MV-4-11 (cell line): Measurements from ENCODE around the gene PTPN21.
"Not testable (repeated sequence)": the region's sequence is repeated elsewhere in the genome, so short reads cannot be mapped to it uniquely, and the experiment has no call there.

ENCODE experiments used
- DNase-seq: peaks from one replicate; lab custom pipeline; 2025; lab: John Stamatoyannopoulos, UW

PTPN21 gene

DNA sequence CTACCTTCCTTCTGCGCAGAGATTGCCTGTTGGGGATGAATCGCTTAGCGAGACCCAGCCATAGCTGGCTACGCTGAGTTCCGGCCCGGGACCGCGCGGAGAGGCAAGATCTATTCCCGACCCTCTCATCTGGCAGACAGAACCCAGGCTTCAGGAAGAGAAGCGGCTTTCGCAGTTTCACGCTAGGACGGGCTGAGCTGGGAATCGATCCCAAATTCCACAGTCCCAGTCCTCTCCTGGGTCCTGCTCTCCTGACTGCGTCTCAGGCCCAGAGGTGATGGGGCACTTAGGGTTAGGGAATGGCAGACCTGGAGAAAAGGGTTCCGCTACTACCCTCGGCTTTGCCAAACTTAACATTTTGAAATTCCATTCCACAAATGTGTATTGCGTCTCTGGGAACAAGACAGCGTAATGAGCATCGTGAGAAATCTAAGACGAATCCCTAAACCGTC, 2.8 kb downstream of the PTPN21 start:
- DNase-seq: no peak

DNA sequence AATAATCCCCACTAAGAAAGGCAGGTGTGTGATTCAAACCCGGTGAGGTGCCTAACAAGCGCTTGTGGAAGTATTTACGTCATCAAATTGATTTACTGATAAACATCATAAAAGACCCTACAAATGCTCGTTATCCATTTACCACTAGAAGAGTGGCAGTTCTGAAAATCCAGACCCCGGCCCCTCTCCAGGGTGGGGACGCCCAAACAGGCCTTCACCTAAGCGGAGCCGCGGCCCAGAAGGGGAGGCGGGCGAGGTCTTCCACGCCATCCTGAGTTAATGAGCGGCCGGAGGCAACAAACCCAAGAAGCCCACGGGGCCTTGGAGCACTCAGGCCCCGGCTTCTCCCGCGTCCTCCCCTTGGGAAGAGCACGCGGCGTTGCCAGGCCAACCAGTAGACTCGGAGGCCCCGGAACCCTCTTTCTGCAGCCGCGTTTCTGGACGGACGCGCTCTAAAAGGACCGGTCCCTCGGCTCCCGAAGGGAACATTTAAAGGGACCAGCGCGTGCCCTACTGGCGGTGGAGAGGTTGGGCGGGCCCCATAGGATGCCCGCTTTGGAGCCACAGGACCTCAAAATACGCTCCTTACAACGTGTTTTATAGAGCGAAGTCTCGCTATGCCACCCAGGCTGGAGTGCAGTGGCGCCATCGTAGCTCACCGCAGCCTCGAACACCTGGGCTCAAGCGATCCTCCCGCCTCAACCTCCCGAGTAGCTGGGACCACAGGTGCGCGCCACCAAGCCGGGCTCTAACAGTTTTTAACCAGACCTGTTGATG, 3.5 kb downstream of the PTPN21 start:
- no peak for DNase-seq

DNA sequence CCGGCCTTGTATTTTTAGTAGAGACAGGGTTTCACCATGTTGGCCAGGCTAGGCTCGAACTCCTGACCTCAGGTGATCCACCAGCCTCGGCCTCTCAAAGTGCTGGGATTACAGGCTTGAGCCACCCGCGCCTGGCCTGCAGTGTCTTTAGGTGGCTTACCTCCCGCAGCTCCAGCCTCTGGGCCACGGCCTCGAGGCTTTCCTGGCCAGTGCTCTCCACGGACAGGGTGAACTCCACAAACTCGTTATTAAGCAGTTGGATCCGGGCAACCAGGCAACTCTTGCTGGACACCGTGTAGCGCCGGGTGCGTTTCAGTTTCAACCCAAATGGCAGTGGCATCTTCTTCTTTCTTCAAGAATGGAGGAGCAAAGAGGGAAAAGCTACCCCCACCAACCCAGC, 4.7 kb downstream of the PTPN21 start:
- DNase-seq: no peak

DNA sequence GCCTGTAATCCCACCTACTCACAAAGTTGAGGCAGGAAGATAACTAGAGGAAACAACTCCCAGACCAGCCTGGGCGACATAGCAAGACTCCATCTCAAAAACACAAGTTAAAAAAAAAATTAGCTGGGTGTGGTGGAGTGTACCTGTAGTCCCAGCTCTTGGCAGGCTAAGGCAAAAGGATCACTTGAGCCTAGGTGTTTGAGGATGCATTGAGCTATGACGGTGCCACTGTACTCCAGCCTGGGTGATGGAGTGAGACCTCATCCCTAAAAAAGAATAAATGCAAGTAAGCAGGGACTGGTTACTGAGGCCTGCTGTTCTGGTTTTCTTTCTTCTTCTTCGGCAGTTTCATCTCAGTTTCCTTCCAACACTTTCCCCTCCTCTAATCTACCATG, 7.4 kb downstream of the PTPN21 start:
- DNase-seq: no peak

DNA sequence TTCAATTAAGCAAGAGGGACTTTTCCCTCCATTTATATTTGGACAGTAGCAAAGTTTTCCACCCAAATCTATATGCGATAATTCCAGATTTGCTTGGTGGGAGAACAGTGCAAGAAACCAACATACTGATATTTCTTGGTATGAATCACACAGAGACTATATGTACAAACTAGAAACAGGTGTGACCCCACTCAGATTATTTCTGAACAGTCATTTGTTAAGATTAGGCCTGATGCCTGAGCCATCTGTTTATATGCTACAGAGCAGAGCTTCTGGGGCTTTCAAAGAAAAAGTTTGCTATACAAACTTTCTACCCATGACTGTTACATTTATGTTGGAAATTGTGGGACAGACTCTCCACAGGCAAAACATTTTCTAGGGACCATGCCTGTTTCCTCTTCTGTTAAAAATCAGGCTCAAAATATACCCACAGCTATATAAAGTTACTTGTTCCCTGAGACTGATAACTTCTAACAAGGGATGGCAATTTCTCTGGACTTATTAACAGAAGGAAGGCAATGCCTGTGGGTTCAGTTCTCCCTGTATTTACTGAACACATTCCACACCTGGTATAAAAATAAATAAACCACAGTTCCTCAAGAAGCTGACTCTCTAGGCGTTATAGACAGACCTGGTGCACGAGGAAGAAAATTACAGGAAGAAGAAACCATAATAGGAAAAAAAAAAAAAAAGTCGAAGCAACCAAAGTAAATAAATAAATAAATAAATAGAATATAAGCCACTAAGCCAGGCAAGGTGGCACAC, 8.0 kb downstream of the PTPN21 start:
- no peak for DNase-seq

DNA sequence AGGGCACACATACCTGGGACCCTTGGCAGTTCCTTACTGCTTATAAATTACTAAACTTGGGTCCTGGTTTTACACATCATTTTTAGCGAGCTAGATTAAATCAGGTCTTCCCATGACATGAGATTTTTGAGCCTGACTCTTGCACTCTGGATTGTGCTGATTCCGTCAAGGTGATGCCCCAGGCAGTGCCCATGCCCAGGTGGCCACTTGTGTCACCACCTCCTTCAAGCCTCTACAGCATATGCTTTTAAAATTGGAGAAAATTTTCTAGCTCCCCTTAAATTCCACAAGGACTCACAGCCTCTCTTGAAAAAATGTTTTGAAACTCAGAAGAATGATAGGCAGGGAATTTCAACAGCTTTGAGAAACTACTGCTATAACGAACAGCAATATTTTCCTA, 9.6 kb downstream of the PTPN21 start:
- no peak for DNase-seq

DNA sequence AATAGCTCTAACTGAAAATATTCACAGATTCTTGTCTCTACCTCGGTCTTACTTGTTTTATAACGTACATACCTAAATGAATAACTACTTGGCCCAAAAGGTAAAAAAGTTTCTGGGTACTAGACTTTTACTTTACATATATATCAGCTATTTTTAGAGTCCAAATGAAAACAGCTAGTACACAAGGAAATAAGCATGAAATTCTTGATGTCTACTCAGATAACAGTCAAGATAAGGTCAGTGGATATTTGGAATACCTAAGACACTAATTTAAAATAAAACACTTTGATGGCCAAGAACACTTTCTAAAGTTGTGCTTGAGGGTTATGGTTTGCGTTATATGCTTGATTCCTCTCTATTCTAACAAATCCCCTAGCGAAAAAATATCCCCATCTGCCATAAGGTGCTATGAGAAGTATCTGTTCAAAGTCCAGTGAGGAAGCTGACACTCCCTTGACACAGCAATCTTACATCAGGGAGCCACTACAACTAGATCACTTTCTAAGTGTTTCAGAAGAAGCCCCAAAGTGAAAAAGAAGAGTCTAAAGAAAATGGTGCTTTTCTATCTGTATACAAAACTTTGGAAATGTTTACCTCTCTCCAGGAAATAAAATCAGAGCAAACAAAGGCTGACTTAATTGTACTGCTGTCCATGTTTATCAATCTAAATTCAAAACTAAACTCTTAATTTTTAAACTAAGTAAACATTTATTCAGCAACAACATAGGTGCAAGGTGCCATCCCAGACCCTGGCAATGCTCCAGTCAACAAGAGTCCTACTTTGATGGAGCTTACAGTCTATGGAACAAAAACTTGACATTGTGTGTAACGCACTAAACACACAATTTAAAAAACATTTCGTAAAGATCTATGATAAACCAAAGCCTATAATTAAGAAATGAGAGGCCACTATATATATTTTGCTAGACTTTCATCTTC, 11.7 kb downstream of the PTPN21 start:
- DNase-seq: no peak

DNA sequence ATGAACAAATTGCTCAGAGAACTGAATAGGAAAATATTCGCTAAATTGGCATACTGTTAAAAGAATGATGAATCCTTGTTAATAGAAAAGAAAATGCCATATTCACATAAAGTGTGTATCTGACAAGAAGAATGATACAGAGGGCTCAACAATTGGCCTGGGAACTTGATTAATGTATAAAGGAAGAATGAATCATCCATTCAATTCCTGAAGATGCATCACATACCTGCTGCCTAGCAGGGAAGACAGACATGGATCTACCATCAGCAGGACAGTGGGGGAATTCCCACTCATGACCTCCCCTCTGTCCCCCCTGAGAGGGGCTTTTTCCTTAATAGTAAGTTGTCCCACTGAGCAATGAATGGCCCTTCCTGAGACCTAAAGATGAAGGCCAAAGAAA, 13.5 kb downstream of the PTPN21 start:
- DNase-seq: no peak

DNA sequence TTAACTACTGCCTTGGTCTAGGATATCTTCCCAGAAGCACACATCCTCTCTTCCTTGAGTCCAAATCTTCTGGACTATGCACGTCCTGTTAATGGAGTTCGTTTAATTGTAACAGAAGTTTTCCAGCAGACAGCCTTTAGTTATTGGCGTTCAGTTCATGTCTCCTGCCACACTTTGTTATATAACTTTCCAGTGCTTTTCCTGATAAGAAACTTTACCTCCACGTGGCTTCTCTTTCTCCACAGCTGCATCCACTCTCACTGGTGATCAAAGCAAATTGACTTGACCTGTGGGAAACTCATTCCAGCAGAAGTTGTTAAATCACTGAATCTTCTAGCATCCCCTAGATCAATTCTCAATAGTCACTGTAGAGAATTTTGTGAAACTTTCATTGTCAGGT, 19.0 kb downstream of the PTPN21 start:
- no peak for DNase-seq

DNA sequence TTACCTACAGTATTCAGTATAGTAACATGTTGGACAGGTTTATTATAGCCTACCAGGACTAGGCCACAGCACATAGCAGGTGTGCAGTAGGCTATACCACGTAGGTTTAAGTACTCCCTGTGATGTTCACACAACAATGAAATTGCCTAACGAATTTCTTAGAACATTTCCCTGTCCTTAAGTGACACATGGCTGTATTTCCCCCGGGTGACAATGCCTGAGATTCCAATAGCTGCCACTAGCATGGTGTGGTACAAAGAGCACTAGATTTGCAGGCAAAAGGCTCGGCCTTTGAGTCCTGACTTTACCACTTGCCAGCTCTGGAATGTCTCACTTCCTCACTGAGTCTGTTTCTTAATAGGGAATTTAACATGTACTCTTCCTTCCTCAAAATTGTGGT, 19.7 kb downstream of the PTPN21 start:
- peak; percentile 83 for DNase-seq

DNA sequence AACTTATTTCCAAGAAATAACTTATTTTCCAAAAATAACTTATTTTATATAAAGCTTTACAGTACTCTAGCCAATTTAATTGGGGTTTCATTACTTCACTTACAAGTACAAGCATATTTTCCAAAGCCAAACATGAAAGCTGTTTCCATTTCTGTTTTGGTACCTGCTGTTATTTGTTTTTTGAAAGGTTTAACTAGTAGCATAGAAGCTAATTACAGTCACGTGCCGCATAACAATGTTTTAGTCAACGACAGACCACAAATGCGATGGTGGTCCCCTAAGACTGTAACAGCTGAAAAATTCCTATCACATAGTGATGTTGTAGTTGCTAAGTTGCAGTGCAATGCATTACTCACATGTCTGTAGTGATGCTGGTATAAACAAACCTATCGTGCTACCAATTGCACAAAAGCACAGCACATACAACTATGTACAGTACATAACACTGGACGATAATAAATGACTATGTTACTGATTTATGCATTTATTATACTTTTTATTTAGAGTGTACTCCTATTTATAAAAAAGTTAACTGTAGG, 21.7 kb downstream of the PTPN21 start:
- no peak for DNase-seq

DNA sequence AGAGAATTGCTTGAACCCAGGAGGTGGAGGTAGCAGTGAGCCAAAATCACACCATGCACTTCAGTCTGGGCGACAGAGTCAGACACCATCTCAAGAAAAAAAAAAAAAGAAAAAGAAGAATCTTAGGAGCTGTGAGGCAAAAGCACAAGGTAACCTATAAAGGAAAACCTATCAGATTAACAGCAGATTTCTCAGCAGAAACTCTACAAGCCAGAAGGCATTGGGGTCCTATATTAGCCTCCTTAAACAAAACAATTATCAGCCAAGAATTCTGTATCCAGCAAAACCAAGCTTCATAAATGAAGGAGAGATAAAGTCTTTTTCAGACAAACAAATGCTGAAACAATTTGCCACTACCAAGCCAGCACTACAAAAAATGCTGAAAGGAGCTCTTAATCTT, 24.9 kb downstream of the PTPN21 start:
- DNase-seq: not testable (repeated sequence)

DNA sequence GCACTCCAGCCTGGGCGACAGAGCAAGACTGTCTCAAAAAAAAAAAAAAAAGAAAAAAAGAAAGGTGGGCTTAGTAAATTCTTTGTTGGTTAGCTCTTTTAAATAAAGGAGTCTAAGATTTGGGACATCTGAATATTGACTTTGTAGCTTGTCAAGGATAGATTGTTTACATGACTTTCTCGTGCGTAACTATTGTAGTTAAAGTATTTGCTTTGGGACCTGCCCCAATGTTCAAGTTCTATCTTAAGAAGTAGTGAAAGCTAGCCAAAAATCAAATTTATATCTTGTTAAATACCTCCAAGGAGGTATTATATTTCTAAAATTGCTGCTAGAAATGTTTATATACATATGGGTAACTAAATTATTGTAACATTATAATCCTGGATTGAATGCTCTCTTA, 32.4 kb downstream of the PTPN21 start:
- no peak for DNase-seq

DNA sequence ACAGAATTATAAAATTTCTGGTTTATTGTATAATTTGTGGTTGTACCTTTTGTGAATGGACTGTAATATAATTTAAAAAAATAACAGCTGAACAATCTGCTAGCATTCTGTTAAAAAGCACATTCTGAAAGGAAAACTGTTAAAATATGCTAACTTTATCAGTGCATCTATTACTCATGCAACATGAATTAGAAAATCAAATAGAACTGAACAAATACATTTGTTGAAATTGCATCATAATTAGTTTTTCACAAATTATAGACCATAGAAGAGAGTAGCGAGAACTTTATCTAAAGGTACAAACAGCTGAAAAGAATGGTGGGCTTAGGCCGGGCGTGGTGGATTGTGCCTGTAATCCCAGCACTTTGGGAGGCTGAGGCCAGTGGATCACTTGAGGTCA, 33.0 kb downstream of the PTPN21 start:
- DNase-seq: no peak

DNA sequence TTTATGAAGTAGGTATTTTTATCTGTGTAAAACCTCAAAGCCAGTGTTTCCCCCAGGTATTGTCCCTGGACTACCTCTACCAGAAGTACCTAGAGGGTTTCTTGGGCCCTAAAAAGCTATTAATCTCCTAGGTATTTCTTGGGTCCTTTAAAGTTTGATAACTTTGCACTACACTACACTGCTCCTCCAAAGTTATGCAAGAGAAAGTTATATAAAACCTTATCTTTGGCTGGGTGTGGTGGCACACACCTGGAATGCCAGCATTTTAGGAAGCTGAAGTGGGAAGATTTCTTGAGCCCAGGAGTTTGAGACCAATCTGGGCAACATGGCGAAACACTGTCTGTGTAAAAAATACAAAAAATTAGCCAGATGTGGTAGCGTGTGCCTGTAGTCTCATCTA, 34.9 kb downstream of the PTPN21 start:
- DNase-seq: no peak

DNA sequence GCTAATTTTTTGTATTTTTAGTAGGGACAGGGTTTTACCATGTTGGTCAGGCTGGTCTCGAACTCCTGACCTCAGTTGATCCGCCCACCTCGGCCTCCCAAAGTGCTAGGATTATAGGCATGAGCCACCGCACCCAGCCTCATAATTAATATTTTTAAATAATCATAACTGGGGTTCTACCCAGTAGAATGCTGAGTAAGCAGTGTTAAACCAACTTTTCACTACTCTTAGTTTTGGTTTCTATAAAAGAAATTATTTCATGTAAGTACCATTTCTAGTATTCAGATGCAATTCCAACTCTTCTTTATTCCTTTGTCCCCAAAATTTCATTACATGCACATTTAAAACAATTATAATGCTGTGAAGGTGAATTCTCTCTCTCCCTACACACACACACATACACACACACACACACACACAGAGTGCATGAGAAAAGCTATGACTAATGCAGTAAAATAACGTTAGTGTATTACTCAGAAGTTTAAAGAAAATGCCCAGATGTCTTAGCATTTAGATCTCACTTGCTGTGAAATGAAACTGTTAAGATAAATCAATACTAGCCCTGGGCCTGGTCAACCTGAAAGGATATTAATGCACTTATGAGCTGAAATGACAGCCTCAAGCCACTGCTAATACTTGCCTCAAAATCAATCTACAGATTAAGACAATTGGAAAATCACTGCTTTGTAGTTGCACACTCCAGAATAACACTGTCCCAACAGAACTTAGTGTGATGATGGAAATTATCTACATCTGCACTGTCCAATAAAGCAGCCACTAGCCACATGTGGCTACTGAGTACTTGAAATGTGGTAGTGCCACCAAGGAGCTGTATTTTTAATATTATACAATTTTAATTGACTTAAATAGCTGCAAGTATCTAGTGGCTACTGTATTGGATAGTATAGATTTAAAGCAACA, 36.0 kb downstream of the PTPN21 start:
- no peak for DNase-seq

DNA sequence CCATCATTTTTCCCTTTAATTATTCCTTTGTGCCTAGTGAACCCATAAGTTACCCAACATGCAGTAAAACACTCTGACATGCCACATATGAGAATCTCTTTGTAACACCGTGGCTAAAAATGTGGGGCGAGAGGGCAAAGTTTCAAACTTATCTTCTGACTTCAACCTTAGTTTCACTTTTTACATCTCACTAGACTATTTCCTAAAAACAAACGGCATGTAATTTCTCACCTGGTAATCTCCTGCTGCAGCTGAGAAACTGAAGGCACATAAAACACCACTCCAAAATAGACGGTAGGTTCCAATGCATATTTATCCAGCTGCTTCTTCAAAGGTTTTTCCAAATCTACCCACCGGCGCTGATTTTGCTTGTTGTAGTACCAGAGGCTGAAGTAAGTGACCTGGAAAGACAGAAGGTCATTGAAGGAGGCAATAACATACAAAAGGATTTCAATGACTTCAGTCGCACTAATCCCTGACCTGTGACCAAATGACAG, 37.9 kb downstream of the PTPN21 start:
- DNase-seq: no peak

DNA sequence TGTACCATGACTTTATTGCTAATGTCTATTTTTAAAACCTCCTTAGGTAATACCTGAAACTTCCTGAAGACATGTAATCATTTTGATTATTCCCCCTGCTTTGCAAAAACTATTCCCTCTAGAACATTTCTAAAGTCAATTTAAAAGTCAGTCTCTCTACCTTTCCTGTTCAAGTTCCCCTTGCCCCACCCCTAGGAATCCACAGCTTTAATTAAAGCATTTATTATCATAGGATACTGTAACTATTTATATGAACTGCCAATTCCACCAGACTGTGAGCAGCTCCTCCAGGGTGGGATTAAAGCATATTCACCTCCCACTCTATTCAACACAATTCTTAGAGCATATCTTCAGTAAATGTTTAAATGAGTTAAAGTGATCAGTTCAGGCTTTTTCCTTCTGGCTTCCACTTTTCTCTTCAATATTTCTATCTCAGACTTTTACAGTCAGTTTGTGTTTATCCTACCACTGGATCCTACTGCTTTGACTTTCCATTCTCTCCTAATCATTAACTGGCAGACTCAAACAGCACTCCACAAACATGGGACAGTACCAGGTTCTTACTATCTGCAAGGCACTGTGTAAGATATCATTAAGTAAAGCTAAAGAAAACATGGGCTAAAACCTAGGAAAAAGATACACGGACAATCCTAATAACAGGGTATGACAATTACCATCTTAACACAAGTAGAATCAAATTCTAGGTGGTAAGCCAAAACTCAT, 39.1 kb downstream of the PTPN21 start:
- no peak for DNase-seq

DNA sequence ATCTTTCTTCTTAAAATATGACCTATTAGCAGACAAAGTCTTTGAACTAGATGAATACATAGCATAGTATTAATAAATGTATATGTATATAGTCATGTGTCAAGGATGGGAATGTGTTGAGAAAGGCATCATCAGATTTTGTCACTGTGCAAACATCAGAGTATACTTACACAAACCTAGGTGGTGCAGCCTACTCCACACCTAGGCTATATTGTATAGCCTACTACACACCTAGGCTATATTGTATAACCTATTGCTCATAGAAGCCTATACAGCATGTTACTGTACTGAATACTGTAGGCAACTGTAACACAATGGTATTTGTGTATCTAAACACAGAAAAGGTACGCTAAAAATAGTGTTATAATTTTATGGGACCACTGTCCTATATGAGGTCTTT, 47.6 kb downstream of the PTPN21 start:
- DNase-seq: no peak

DNA sequence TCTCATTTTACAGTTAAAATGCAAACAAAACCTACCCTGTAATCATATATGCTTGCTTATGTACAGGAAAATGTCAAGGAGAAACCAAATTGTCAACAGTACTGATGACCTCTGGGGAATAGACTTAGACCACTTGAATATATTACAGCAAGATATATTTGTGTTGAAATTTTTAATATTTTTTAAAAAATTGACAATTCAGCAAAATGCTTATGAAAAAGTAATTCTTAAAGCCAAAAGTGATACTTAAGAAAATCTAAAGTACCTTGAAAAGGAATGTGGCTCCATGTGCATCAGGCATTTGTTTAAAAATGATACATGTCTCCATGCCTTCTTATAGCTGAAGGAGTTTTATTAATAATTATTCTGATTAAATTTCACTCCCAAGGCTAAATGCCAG, 49.2 kb downstream of the PTPN21 start:
- no peak for DNase-seq
